Fibroblast of the aortic adventitia (primary cell): ENCODE results near the gene SNCAIP. TPM values are rescaled to one million over a fixed set of nuclear protein-coding genes. Genes with fewer than 3 reads are reported as not detected.

Experiments used
- DNase-seq: peaks from one replicate; pipeline ENCODE4 v3.0.0-alpha.2; 2010; ENCODE audit warnings: low read depth
- H3K4me3 ChIP-seq: 2 replicates; pipeline ENCODE4 v1.5.1; 2011; ENCODE audit warnings: low read depth, mild to moderate bottlenecking, control low read depth, low read length, moderate library complexity
- CTCF ChIP-seq: IDR thresholded peaks from 2 replicates; pipeline ENCODE4 v1.5.1; 2011; ENCODE audit warnings: mild to moderate bottlenecking, low read length, control low read depth, inconsistent platforms; ENCODE audit not compliant: insufficient read depth
- total RNA-seq: library from RNA; depleted of rRNA; stranded (reverse); fragments of >200 nt; gene quantifications from 2 replicates; pipeline ENCODE4 v1.2.3, GENCODE V29; 2012; ENCODE audit warnings: low replicate concordance

SNCAIP gene
- total RNA-seq, 1 donor, result 0.18 TPM

DNA sequence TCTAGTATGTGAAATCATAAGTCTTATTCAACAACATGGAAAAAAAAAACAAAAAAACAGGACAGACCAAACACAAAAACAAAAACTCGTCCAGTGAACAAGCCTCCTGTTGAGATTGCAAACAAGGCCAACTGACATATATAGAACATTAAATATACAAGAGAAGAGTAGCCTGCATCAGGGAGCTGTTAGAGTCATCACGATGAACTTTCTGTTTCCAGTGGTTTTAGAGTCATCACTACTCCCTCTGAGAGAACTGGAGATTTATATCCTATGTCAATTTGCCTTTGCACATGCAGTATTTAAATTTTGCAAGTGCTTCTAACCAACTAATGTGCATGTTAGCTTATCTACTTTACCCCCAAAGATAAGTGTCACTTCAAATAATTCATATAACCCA, 9.9 kb downstream of the SNCAIP start:
- no peak for TF ChIP-seq CTCF
- no peak for DNase-seq
- H3K4me3 ChIP-seq, result no peak overlapping the region

GRCh38 chr5:122322801-122323548, 10.9 kb downstream of the SNCAIP start:
- TF ChIP-seq CTCF, result no peak
- no peak for DNase-seq
- no peak overlapping the region for H3K4me3 ChIP-seq

GRCh38 chr5:122323738-122324137, 11.7 kb downstream of the SNCAIP start:
- no peak for TF ChIP-seq CTCF
- no peak overlapping the region for H3K4me3 ChIP-seq
- DNase-seq, result no peak

DNA sequence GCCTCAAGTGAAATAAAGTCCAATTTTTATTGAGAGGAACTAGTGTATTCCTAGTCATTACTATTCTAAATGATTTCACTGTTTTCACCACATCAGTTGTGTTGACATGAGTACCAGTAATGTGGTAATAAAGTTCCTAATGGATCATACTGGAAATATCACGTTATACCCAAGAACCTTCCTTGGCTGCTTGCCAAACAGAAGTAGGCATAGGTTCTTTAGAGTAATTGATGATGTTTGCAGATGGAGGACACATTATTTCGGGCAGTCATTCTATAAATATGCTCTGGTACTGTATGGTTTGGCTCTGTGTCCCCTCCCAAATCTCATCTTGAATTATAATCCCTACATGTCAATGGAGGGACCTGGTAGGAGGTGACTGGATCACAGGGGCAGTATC, 15.1 kb downstream of the SNCAIP start:
- H3K4me3 ChIP-seq, result no peak overlapping the region
- no peak for TF ChIP-seq CTCF
- no peak for DNase-seq

- no peak overlapping the region for H3K4me3 ChIP-seq
- no peak for TF ChIP-seq CTCF
- DNase-seq, result no peak
These were observed 18.8 kb downstream of the SNCAIP start for GRCh38 chr5:122330881-122331280.

DNA sequence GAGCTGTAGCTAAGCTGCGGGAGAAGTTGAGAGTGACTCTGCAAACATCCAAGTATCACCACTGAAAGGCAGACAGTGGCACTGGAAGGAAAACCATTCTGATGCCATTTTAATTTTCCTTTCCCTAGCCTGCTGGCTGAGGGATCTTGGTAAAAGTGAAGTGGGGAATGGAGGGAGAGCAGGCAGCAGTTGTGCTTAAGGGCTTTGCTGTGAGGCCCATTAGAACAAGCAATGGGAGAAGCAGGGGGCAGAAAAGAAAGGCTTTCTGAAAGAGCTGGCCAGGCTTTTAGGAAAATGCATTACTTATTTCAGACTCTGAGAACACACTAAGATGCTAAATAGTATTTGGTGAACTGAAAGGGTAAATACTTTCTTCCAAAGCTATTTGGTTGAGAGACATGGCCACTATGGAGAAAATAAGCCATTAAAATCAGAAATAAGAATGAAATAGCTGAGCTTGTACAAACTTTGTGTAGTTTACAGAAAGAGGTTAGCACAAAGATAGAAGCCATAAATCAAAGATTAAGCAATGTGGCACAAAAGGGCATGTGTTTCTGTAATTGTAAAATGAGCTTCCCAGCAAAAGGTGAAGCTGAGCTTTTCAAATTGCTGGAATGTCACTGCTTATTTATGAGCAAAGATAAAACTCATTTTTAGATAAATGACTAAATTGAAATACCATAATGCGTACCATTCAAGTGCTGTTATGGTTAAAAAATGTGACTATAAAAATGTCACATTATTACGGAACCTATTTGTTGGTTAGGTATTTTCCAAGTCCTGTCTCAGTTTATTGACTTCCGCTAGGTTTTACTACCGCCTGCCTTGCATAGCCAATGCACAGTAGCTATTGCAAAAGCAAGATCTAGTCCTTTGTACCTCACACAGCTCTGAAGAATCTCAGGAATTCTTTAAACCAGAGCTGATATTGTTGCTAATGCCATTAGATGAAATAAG, 20.8 kb downstream of the SNCAIP start:
- TF ChIP-seq CTCF, result no peak
- no peak for DNase-seq
- no peak overlapping the region for H3K4me3 ChIP-seq
